WERI-Rb-1 (cell line): ENCODE measurements around the gene KIRREL2.

Source experiments
- DNase-seq: peaks from one replicate; pipeline ENCODE4 v3.0.0-alpha.2; 2020
- H3K27ac ChIP-seq: fragments of 250-450 bp; sonication (Bioruptor Pico); 2 replicates; pipeline ENCODE4 v1.5.1; 2020; ENCODE audit warnings: mild to moderate bottlenecking, moderate library complexity
- H3K27me3 ChIP-seq: fragments of 250-450 bp; sonication (Bioruptor Pico); 2 replicates; pipeline ENCODE4 v1.5.1; 2021; ENCODE audit warnings: mild to moderate bottlenecking, low read depth, moderate library complexity; ENCODE audit not compliant: insufficient read depth, severe bottlenecking
- H3K36me3 ChIP-seq: fragments of 250-450 bp; sonication (Bioruptor Pico); 2 replicates; pipeline ENCODE4 v1.5.1; 2020; ENCODE audit warnings: mild to moderate bottlenecking, moderate library complexity
- H3K4me3 ChIP-seq: 2 replicates; pipeline ENCODE4 v1.5.1; 2011; ENCODE audit warnings: low read depth, mild to moderate bottlenecking, control low read depth, low read length
- H3K9me3 ChIP-seq: fragments of 250-450 bp; sonication (Bioruptor Pico); 2 replicates; pipeline ENCODE4 v1.5.1; 2021; ENCODE audit warnings: mild to moderate bottlenecking, moderate library complexity; ENCODE audit not compliant: severe bottlenecking
- TF ChIP-seq, protein P1 (sequence below): IDR thresholded peaks from 2 replicates; pipeline ENCODE4 v1.5.1; 2011; ENCODE audit warnings: low read depth, mild to moderate bottlenecking, control low read depth, inconsistent platforms, low read length

The KIRREL2 gene

DNA sequence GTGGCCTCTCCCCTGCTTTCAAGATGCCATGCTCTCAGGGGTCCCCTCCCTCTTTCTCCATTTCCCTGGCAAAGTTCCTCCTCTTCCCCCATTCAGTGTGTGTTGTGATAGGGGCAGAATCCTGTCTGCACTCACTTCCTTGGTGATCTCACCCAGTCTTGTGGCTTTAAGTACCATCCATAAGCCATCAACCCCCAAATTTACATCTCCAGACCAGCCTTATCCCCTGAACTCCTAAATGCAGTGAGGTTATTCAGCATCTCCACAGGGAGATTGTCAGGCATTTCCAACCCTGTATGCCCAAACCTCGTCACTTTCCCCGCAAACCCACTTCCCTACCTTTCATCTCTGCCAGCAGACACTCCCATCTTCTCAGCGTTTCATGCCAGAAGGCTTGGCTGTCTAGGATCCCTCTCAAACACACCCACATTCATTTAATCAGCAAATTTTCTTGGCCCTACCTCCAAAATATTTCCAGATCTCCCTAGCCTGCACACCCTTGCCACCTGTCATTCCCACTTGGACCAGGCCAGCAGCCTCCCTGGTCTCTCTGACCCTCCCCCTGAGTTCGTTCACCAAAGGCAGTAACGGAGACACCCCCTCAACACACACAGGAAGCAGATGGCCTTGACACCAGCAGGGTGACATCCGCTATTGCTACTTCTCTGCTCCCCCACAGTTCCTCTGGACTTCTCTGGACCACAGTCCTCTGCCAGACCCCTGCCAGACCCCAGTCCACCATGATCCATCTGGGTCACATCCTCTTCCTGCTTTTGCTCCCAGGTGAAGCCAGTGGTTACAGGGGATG is 45.3 kb downstream of the KIRREL2 start, which contains the start of gene HCST:
Gene HCST (plus strand): TSS at position 676 of the 808 bp plus-strand sequence. CDS start 65 bp downstream, at position 741.
- no peak within 1 kb of the TSS for H3K27ac ChIP-seq
- peak; percentile 34 for DNase-seq

DNA sequence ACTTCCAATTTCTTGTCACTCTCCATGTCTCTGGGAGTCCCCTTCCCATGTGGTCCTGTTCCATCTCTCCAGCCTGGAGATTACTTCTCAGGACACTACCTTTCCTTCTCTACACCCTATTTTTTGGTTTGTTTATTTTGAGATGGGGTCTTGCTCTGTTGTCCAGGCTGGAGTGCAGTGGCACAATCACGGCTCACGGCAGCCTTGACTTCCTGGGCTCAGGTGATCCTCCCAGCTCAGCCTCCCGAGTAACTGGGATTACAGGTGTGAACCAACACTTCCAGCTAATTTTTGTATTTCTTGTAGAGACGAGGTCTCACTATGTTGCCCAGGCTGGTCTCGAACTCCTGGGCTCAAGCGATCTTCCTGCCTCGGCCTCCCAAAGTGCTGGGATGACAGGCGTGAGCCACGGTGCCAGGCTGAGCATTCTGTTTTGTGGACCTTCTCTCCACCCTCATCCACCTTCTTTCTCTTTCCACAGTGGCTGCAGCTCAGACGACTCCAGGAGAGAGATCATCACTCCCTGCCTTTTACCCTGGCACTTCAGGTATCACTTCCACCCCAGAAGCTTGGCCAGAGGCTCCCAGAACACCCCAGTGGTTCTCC is 46.3 kb downstream of the KIRREL2 start:
- H3K4me3 ChIP-seq, result no peak overlapping the region
- TF ChIP-seq, protein P1, sequence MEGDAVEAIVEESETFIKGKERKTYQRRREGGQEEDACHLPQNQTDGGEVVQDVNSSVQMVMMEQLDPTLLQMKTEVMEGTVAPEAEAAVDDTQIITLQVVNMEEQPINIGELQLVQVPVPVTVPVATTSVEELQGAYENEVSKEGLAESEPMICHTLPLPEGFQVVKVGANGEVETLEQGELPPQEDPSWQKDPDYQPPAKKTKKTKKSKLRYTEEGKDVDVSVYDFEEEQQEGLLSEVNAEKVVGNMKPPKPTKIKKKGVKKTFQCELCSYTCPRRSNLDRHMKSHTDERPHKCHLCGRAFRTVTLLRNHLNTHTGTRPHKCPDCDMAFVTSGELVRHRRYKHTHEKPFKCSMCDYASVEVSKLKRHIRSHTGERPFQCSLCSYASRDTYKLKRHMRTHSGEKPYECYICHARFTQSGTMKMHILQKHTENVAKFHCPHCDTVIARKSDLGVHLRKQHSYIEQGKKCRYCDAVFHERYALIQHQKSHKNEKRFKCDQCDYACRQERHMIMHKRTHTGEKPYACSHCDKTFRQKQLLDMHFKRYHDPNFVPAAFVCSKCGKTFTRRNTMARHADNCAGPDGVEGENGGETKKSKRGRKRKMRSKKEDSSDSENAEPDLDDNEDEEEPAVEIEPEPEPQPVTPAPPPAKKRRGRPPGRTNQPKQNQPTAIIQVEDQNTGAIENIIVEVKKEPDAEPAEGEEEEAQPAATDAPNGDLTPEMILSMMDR, result no peak
- H3K9me3 ChIP-seq, result no peaks in the 10 kb centered on the region
- no peak for DNase-seq
- peaks cover 1% of the 10 kb centered on the region for H3K36me3 ChIP-seq
- H3K27ac ChIP-seq, result no peak overlapping the region
- no peaks in the 10 kb centered on the region for H3K27me3 ChIP-seq

More for the DNA sequence above, 45.3 kb downstream of the KIRREL2 start, which contains the start of gene HCST:
- Histone ChIP-seq H3K27me3 (no peaks in the 10 kb centered on the region), H3K4me3 (no peak within 1 kb of the TSS), H3K36me3 (peaks cover 11% of the 10 kb centered on the region), H3K9me3 (no peaks in the 10 kb centered on the region)
- TF ChIP-seq, protein P1, result no peak

DNA sequence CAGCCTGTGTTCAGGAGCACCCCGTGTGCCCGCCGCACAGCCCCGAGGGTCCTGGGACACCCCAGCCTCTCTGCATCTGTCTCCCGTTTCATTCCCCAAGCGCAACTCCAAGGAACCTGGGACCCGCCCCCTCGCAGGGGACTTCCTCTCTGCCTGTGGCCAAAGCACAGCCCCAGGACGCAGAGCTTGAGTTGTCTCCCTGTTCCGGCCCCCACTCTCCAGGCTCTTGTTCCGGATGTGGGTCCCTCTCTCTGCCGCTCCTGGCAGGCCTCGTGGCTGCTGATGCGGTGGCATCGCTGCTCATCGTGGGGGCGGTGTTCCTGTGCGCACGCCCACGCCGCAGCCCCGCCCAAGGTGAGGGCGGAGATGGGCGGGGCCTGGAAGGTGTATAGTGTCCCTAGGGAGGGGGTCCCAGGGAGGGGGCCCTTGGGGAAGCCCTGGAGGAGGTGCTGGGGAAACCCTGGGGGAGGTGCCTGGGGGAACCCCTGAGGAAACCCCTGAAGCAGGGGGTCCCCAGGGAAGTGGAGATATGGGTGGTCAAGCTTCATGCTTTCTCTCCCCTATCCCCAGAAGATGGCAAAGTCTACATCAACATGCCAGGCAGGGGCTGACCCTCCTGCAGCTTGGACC is 47.0 kb downstream of the KIRREL2 start:
- DNase-seq, result no peak
- Histone ChIP-seq H3K27me3 (no peaks in the 10 kb centered on the region), H3K36me3 (no peaks in the 10 kb centered on the region), H3K27ac (no peak overlapping the region), H3K4me3 (no peak overlapping the region), H3K9me3 (no peaks in the 10 kb centered on the region)
- TF ChIP-seq, protein P1, result no peak

DNA sequence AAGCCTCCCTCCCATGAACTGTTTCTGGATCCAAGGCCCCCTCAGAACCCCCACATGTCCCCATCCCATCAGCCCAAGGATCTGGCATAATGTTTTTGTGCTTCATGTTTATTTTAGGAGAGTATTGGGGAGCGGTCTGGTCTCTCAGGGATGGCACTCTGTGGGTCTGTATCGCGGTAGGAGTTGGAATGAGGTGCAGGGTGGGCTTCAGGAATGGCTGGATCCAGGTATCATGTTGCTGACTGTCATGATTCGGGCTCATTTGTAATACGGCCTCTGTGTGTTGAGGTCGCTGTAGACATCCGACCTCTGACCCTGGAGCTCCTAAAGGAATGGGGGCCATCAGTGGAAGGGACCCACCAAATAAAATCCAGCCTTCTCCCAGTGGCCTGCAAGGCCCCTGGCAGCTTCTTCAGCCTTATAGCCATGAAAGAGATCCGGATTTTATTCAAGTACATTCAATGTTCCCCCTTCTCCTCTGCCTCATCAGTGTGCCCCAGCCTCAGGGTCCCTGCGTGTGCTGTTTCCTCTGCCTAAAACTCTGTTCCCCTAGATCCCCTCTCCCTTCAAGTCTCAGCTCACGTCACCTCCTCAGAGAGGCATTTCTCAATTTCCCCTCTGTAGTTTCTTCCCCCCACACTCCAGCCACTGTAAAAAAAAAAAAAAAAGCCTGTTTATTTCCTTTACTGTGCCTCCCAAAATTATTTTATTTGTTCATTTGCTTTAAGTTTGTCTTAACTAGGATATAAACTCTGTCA is 47.8 kb downstream of the KIRREL2 start:
- no peaks in the 10 kb centered on the region for H3K36me3 ChIP-seq
- DNase-seq, result no peak
- TF ChIP-seq, protein P1, result no peak
- no peak overlapping the region for H3K4me3 ChIP-seq
- no peaks in the 10 kb centered on the region for H3K9me3 ChIP-seq
- H3K27ac ChIP-seq, result no peak overlapping the region
- no peaks in the 10 kb centered on the region for H3K27me3 ChIP-seq

DNA sequence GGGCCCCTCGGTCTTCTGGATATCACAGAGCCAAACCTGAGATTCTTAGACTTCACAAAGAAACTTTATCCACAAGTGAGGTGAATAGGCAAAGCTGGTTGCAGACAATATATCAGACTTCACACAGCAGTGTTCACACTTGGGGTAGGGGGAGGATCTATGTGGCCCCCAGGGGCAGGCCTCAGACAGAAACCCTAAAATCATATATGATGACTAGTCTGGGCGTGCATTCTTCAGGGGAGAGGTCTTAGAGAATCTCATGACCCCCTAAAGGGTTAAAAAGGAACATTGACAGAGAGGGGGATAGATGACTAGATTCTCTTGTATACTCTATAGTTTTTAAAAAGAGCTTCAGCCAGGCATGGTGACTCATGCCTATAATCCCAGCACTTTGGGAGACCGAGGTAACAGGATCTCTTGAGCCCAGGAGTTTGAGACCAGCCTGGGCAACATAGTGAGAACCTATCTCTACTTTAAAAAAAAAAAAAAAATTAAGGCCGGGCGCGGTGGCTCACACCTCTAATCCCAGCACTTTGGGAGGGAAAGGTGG is 48.5 kb downstream of the KIRREL2 start:
- no peaks in the 10 kb centered on the region for H3K9me3 ChIP-seq
- no peak overlapping the region for H3K4me3 ChIP-seq
- no peaks in the 10 kb centered on the region for H3K27me3 ChIP-seq
- DNase-seq, result no peak
- H3K36me3 ChIP-seq, result no peaks in the 10 kb centered on the region
- no peak overlapping the region for H3K27ac ChIP-seq
- TF ChIP-seq, protein P1, result no peak
